ENCODE data around the gene PLEKHM3. TPM values are rescaled to one million over a fixed set of nuclear protein-coding genes. Genes with fewer than 3 reads are reported as not detected.
A peak's percentile ranks its signal among the peaks of the same experiment; 100 is the strongest.

The PLEKHM3 gene
- total and polyA plus RNA-seq, 2 of the 13 experiments (the other 11 are each of a cell fraction or from before 2014, with no cell fraction given): 4.5 to 4.7 TPM

GRCh38 chr2:207934720-207935119, 90.6 kb downstream of the PLEKHM3 start (continued):
- TF ChIP-seq HMGXB3 (CRISPR knock-in tag; IDR thresholded peaks at IDR 0.05; ENCODE audit: borderline replicate concordance) (no peak), ZSCAN31 (CRISPR knock-in tag; IDR thresholded peaks at IDR 0.05; ENCODE audit: low read depth) (0 out of 2 replicates have a peak, but pooled peaks have one; percentile 47)

GRCh38 chr2:207933396-207934065, 91.8 kb downstream of the PLEKHM3 start:
- peak overlapping the region; percentile 9 for H3K27ac ChIP-seq (ENCODE audit: extremely low read length, insufficient read depth, low read length)
- intact Hi-C loops (cut with micrococcal nuclease; ENCODE audit: unreplicated experiment) (no loop called here), in situ Hi-C loops (cut with HindIII; ENCODE audit: extremely low pct_ligation_motif_present, low pct_unique_long_range_greater_than_20kb) (no loop called here)
- H3K4me1 ChIP-seq (ENCODE audit: insufficient read depth, low read length): peaks cover 63% of the 10 kb centered on the region
- H3K4me2 ChIP-seq (ENCODE audit: low read depth, low read length): no peak overlapping the region
- no peak overlapping the region for H2AFZ ChIP-seq (ENCODE audit: low read length)
- CTCF ChIA-PET (ENCODE audit: low intra/inter-chr PET ratio, low total read pairs): no interaction called here
- no peak overlapping the region for H3K4me3 ChIP-seq (replicated peaks in 1 of 3; ENCODE audit: insufficient read depth in 1 of 3, low read depth in 2 of 3, low read length in 3 of 3)
- DNase-seq (ENCODE audit: low spot score) (no peak), ATAC-seq (no peak), FAIRE-seq (no peak)
- no peaks in the 10 kb centered on the region for H3K9me3 ChIP-seq (ENCODE audit: low read length)
- BruUV-seq (replicated peaks): no TSS peak
- H4K20me1 ChIP-seq (ENCODE audit: insufficient read depth, low read length): no peaks in the 10 kb centered on the region
- 96% methylated on average over 9 of the region's 9 CpGs for WGBS (ENCODE audit: low lambda C conversion rate)
- no peaks in the 10 kb centered on the region for H3K79me2 ChIP-seq (ENCODE audit: insufficient read depth, low read length)
- POLR2A ChIA-PET: interaction anchor here (0.5 to 3.6 kb wide), 5 partner anchors 8 to 164 kb away, joined by 3 to 70 read pairs (median 37); partner anchors contain the start of gene FZD5
- no peak overlapping the region for H3K9ac ChIP-seq (ENCODE audit: insufficient read depth, low read depth, low read length)
- 0 out of 5 replicates have a peak, but pooled peaks cover 0 to 3% of the 10 kb centered on the region in 2 experiments for H3K36me3 ChIP-seq (replicated peaks in 1 of 2; ENCODE audit: control insufficient read depth in 1 of 2, insufficient read depth in 2 of 2, low read length in 2 of 2)
- H3K27me3 ChIP-seq (ENCODE audit: control insufficient read depth in 1 of 2, insufficient read depth in 2 of 2, low read length in 2 of 2): no peaks in the 10 kb centered on the region
- TF ChIP-seq IKZF5 (CRISPR knock-in tag; IDR thresholded peaks at IDR 0.05) (no peak), ZNF589 (CRISPR knock-in tag; conservative IDR thresholded peaks at IDR 0.05) (no peak), ZNF770 (CRISPR knock-in tag; IDR thresholded peaks at IDR 0.05) (no peak), ZNF180 (CRISPR knock-in tag; IDR thresholded peaks at IDR 0.05; ENCODE audit: borderline replicate concordance, low read depth) (no peak), GMEB1 (CRISPR knock-in tag; IDR thresholded peaks at IDR 0.05; ENCODE audit: borderline replicate concordance) (no peak), TMF1 (CRISPR knock-in tag; IDR thresholded peaks at IDR 0.05; ENCODE audit: low read depth) (no peak), ZNF567 (CRISPR knock-in tag; IDR thresholded peaks at IDR 0.05; ENCODE audit: borderline replicate concordance) (no peak), ZNF367 (CRISPR knock-in tag; IDR thresholded peaks at IDR 0.05; ENCODE audit: borderline replicate concordance) (no peak), SMAD3 (CRISPR knock-in tag; IDR thresholded peaks at IDR 0.05) (no peak), ZNF207 (IDR thresholded peaks at IDR 0.05; ENCODE audit: borderline replicate concordance) (no peak)

Measured in HepG2 (cell line).